HepG2 (cell line): ENCODE data around the gene TADA3. TPM values are rescaled to one million over a fixed set of nuclear protein-coding genes. Genes with fewer than 3 reads are reported as not detected.
A peak's percentile ranks its signal among the peaks of the same experiment; 100 is the strongest.

Source experiments
- ATF1 ChIP-seq: IDR thresholded peaks from 2 replicates; pipeline ENCODE4 v1.6.1; 2016; ENCODE audit warnings: mild to moderate bottlenecking, control low read depth
- FLYWCH1 ChIP-seq: sonication (generic); formaldehyde crosslinking; IDR thresholded peaks from 2 replicates; pipeline ENCODE4 v1.8.1; 2023; ENCODE audit warnings: mild to moderate bottlenecking, missing genetic modification reagents
- HDAC2 ChIP-seq: sonication (generic); formaldehyde crosslinking; IDR thresholded peaks from 2 replicates; pipeline ENCODE4 v1.4.0; 2020; ENCODE audit warnings: missing genetic modification reagents
- HOXA5 ChIP-seq: sonication (generic); formaldehyde crosslinking; IDR thresholded peaks from 2 replicates; pipeline ENCODE4 v1.4.0; 2020; ENCODE audit warnings: missing genetic modification reagents
- NFIC ChIP-seq: IDR thresholded peaks from 2 replicates; pipeline ENCODE4 v1.6.1; 2012; ENCODE audit warnings: mild to moderate bottlenecking, low read length, inconsistent platforms
- NR3C1 ChIP-seq: sonication (generic); formaldehyde crosslinking; IDR thresholded peaks from 2 replicates; pipeline ENCODE4 v1.4.0; 2020; ENCODE audit warnings: missing genetic modification reagents
- SP1 ChIP-seq, 2 experiments: fragments of 450-650 bp in 1 of 2; sonication (generic) in 1 of 2; formaldehyde crosslinking in 1 of 2; IDR thresholded peaks; 2 replicates each; pipeline versions ENCODE4 v1.4.0 to v1.6.1; 2016 to 2020; ENCODE audit warnings: missing genetic modification reagents in 1 of 2
- YY1 ChIP-seq: IDR thresholded peaks from 2 replicates; pipeline ENCODE4 v1.6.1; 2011; ENCODE audit warnings: low read length, low read depth, moderate library complexity, mild to moderate bottlenecking; ENCODE audit not compliant: insufficient read depth, insufficient replicate concordance
- ZFP1 ChIP-seq: IDR thresholded peaks from 2 replicates; pipeline ENCODE4 v1.6.1; 2016
- ZFYVE20 ChIP-seq: sonication (generic); formaldehyde crosslinking; IDR thresholded peaks from 2 replicates; pipeline ENCODE4 v1.8.0; 2023; ENCODE audit warnings: low read depth, mild to moderate bottlenecking, moderate library complexity, missing genetic modification reagents, borderline replicate concordance
- ZNF256 ChIP-seq: sonication (generic); formaldehyde crosslinking; conservative IDR thresholded peaks from 2 replicates; pipeline ENCODE4 v1.4.0; 2020; ENCODE audit warnings: missing genetic modification reagents
- ZNF343 ChIP-seq: sonication (generic); formaldehyde crosslinking; IDR thresholded peaks from 2 replicates; pipeline ENCODE4 v1.4.0; 2020; ENCODE audit warnings: mild to moderate bottlenecking, missing genetic modification reagents
- ZNF350 ChIP-seq: sonication (generic); formaldehyde crosslinking; IDR thresholded peaks from 2 replicates; pipeline ENCODE4 v1.4.0; 2020; ENCODE audit warnings: mild to moderate bottlenecking, low read depth, missing genetic modification reagents, borderline replicate concordance
- ZNF619 ChIP-seq: sonication (generic); formaldehyde crosslinking; IDR thresholded peaks from 2 replicates; pipeline ENCODE4 v1.4.0; 2020; ENCODE audit warnings: mild to moderate bottlenecking, missing genetic modification reagents
- ZNF772 ChIP-seq: sonication (generic); formaldehyde crosslinking; IDR thresholded peaks from 2 replicates; pipeline ENCODE4 v1.5.0; 2020; ENCODE audit warnings: mild to moderate bottlenecking, missing genetic modification reagents
- ZNF776 ChIP-seq: sonication (generic); formaldehyde crosslinking; IDR thresholded peaks from 2 replicates; pipeline ENCODE4 v1.4.0; 2020; ENCODE audit warnings: mild to moderate bottlenecking, missing genetic modification reagents
- polyA plus RNA-seq, 8 experiments: library from polyadenylated mRNA; depleted of rRNA in 3 of 8; stranded (reverse) in 7 of 8; unstranded in 1 of 8; fragments of >200 nt; fragmentation: Illumina TruSeq in 4 of 8; extraction: Trizol in 4 of 8; gene quantifications; 2 replicates each; pipeline versions ENCODE4 v1.2.1 to v1.2.3, GENCODE V29; 2011 to 2016; ENCODE audit warnings: low read depth in 4 of 8, missing spikeins in 1 of 8, mixed read lengths in 1 of 8; ENCODE audit not compliant: insufficient read depth in 1 of 8
- total RNA-seq, 5 experiments: library from RNA; depleted of rRNA; stranded (reverse); fragments of >200 nt; fragmentation: Illumina TruSeq; extraction: Trizol; gene quantifications; 2 replicates each; pipeline ENCODE4 v1.2.3, GENCODE V29; 2016; ENCODE audit warnings: low read depth in 1 of 5
- TF ChIP-seq, protein P1 (sequence below): sonication (generic); formaldehyde crosslinking; IDR thresholded peaks from 2 replicates; pipeline ENCODE4 v1.5.1; 2020; ENCODE audit warnings: mild to moderate bottlenecking, missing genetic modification reagents, moderate library complexity
- TF ChIP-seq, protein P2 (sequence below): sonication (generic); formaldehyde crosslinking; IDR thresholded peaks from 2 replicates; pipeline ENCODE4 v1.4.0; 2020; ENCODE audit warnings: missing genetic modification reagents, borderline replicate concordance
- TF ChIP-seq, protein P3 (sequence below): IDR thresholded peaks from 2 replicates; pipeline ENCODE4 v1.6.1; 2016
- TF ChIP-seq, protein P4 (sequence below): sonication (generic); formaldehyde crosslinking; IDR thresholded peaks from 2 replicates; pipeline ENCODE4 v1.5.0; 2020; ENCODE audit warnings: missing genetic modification reagents
- TF ChIP-seq, protein P5 (sequence below): sonication (generic); formaldehyde crosslinking; IDR thresholded peaks from 2 replicates; pipeline ENCODE4 v1.4.0; 2020; ENCODE audit warnings: missing genetic modification reagents
- TF ChIP-seq, protein P6 (sequence below): sonication (generic); formaldehyde crosslinking; IDR thresholded peaks from 2 replicates; pipeline ENCODE4 v1.4.0; 2020; ENCODE audit warnings: mild to moderate bottlenecking, missing genetic modification reagents

The TADA3 gene
- total and polyA plus RNA-seq, 2 of the 13 experiments (the other 11 are each of a cell fraction or from before 2014, with no cell fraction given) = 32.1 to 37.1 TPM

DNA sequence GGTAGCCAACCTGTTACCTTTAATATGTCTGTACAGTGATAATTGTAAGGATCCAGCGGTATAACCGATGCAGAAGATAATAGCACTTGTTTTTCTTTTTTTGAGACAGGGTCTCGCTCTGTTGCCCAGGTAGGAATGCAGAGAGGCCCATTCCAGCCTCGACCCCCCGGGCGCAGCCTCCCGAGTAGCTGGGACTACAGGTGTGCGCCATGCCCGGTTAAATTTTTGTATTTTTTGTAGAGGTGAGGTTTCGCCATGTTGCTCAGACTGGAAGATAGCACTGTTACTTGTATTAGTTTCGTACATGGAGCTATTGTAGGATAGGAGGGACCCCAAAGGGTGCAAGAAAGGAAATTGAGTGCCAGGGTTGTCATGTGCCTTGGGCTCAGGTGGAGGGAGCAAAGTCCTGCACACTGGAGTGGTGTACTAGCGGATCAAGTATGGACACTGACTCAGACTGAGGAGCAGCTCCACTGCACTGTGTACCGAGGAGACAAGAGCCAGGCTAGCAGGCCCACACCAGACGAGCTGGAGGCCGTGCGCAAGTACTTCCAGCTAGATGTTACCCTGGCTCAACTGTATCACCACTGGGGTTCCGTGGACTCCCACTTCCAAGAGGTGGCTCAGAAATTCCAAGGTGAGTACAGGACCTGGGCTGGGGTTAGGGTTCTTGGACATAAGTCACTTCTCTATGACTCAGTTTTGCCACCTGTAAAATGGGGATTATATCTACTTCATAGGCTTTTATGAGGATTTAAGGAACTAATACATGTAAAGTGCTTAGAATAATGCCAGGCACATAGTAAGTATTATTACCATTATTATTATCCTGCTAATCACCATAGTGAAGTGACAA, 41.5 kb downstream of the TADA3 start (continued):
- TF ChIP-seq YY1 (no peak), ZNF343 (CRISPR knock-in tag) (no peak), NR3C1 (CRISPR knock-in tag) (no peak), ZNF619 (CRISPR knock-in tag) (no peak), HDAC2 (CRISPR knock-in tag) (no peak; the same call in 1 of the 2 replicates), NFIC (no peak), ZNF776 (CRISPR knock-in tag) (no peak), ZNF350 (CRISPR knock-in tag) (no peak), ATF1 (CRISPR knock-in tag) (no peak), SP1 (IDR thresholded peaks at IDR 0.05) (no peak), SP1 (CRISPR knock-in tag; IDR thresholded peaks at IDR 0.05) (no peak), HOXA5 (CRISPR knock-in tag) (no peak), ZFP1 (CRISPR knock-in tag) (no peak), ZFYVE20 (no peak), ZNF772 (no peak), FLYWCH1 (no peak), ZNF256 (no peak)
- TF ChIP-seq, protein P1, sequence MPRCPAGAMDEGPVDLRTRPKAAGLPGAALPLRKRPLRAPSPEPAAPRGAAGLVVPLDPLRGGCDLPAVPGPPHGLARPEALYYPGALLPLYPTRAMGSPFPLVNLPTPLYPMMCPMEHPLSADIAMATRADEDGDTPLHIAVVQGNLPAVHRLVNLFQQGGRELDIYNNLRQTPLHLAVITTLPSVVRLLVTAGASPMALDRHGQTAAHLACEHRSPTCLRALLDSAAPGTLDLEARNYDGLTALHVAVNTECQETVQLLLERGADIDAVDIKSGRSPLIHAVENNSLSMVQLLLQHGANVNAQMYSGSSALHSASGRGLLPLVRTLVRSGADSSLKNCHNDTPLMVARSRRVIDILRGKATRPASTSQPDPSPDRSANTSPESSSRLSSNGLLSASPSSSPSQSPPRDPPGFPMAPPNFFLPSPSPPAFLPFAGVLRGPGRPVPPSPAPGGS = no peak
- TF ChIP-seq, protein P2, sequence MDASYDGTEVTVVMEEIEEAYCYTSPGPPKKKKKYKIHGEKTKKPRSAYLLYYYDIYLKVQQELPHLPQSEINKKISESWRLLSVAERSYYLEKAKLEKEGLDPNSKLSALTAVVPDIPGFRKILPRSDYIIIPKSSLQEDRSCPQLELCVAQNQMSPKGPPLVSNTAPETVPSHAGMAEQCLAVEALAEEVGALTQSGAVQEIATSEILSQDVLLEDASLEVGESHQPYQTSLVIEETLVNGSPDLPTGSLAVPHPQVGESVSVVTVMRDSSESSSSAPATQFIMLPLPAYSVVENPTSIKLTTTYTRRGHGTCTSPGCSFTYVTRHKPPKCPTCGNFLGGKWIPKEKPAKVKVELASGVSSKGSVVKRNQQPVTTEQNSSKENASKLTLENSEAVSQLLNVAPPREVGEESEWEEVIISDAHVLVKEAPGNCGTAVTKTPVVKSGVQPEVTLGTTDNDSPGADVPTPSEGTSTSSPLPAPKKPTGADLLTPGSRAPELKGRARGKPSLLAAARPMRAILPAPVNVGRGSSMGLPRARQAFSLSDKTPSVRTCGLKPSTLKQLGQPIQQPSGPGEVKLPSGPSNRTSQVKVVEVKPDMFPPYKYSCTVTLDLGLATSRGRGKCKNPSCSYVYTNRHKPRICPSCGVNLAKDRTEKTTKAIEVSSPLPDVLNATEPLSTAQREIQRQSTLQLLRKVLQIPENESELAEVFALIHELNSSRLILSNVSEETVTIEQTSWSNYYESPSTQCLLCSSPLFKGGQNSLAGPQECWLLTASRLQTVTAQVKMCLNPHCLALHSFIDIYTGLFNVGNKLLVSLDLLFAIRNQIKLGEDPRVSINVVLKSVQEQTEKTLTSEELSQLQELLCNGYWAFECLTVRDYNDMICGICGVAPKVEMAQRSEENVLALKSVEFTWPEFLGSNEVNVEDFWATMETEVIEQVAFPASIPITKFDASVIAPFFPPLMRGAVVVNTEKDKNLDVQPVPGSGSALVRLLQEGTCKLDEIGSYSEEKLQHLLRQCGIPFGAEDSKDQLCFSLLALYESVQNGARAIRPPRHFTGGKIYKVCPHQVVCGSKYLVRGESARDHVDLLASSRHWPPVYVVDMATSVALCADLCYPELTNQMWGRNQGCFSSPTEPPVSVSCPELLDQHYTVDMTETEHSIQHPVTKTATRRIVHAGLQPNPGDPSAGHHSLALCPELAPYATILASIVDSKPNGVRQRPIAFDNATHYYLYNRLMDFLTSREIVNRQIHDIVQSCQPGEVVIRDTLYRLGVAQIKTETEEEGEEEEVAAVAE (CRISPR knock-in tag) = no peak
- TF ChIP-seq, protein P3, sequence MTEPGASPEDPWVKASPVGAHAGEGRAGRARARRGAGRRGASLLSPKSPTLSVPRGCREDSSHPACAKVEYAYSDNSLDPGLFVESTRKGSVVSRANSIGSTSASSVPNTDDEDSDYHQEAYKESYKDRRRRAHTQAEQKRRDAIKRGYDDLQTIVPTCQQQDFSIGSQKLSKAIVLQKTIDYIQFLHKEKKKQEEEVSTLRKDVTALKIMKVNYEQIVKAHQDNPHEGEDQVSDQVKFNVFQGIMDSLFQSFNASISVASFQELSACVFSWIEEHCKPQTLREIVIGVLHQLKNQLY = 0 out of 2 replicates have a peak, but pooled peaks have one; percentile 16
- TF ChIP-seq, protein P4, sequence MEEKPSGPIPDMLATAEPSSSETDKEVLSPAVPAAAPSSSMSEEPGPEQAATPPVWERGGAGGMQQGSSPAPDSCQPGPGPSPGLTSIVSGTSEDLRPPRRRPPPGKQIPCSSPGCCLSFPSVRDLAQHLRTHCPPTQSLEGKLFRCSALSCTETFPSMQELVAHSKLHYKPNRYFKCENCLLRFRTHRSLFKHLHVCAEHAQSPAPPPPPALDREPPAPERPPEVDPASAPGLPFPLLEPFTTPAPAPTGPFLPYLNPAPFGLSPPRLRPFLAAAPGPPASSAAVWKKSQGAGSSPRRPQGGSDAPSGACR (CRISPR knock-in tag) = 0 out of 2 replicates have a peak, but pooled peaks have one; percentile 32
- TF ChIP-seq, protein P5, sequence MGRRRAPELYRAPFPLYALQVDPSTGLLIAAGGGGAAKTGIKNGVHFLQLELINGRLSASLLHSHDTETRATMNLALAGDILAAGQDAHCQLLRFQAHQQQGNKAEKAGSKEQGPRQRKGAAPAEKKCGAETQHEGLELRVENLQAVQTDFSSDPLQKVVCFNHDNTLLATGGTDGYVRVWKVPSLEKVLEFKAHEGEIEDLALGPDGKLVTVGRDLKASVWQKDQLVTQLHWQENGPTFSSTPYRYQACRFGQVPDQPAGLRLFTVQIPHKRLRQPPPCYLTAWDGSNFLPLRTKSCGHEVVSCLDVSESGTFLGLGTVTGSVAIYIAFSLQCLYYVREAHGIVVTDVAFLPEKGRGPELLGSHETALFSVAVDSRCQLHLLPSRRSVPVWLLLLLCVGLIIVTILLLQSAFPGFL (CRISPR knock-in tag) = no peak
- TF ChIP-seq, protein P6, sequence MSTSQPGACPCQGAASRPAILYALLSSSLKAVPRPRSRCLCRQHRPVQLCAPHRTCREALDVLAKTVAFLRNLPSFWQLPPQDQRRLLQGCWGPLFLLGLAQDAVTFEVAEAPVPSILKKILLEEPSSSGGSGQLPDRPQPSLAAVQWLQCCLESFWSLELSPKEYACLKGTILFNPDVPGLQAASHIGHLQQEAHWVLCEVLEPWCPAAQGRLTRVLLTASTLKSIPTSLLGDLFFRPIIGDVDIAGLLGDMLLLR (CRISPR knock-in tag) = no peak
